ENCODE measurements around the gene EIPR1.
"Not testable (repeated sequence)": the region's sequence is repeated elsewhere in the genome, so short reads cannot be mapped to it uniquely, and the experiment has no call there.

Gene EIPR1

DNA sequence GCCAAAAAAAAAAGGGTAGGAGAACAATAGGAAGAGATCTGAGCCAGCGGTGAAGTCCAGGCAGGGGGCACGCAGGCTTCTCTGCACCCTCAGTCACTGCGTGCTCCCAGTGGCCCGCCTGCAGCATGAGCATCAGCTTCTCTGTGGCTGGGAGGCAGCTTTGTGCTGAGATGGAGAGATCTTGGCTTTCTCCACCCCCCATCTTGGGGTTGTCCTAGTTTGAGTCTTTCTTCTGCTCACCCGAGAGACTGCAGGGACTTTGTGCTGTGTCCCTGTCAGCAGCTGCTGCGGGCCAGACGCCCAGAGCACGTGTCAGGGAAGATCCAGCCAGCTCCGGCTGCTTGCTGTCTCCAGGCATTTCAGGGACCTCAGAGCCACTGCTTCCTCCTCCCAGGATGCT lies 22.2 kb upstream of the EIPR1 start:
- DNase-seq = no peak

DNA sequence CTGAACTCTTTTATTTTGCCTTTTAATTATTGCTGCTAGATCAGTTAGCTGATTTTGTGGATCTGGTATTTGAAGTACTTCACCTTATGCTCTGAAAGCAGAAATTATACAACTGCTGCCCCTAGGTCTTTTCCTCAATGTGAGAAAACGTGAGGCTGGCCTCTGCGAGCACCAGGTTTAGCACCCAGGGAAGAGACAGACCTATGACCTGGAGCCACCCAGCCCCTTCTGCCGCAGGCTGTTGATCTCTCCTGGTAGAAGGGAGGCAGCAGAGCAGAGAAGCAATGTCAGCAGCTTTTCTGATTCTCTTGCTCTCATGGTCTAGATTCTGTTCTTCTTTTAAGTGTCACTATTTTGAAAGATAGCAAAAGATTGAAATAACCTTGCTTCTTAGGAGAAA lies 21.8 kb upstream of the EIPR1 start:
- DNase-seq = no peak

DNA sequence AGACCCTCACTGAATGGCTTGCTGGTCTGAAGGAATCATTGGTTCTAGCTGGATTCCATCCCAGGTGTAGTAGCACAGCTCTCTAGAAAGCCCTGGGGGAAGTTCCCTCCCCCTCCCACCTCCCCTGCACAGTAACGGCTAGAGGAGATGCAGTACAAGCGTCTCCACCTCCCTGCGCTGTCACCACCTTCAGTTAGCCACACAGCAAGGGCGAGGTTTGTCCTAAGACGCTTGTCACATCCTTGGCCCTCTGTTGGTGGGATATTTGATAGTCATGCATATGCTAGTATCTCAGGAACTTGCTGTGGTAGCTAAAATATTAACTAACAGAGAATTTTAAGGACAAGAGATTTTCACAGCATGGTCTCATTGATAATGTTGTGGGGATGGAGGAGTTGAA lies 21.2 kb upstream of the EIPR1 start:
- no peak for DNase-seq

DNA sequence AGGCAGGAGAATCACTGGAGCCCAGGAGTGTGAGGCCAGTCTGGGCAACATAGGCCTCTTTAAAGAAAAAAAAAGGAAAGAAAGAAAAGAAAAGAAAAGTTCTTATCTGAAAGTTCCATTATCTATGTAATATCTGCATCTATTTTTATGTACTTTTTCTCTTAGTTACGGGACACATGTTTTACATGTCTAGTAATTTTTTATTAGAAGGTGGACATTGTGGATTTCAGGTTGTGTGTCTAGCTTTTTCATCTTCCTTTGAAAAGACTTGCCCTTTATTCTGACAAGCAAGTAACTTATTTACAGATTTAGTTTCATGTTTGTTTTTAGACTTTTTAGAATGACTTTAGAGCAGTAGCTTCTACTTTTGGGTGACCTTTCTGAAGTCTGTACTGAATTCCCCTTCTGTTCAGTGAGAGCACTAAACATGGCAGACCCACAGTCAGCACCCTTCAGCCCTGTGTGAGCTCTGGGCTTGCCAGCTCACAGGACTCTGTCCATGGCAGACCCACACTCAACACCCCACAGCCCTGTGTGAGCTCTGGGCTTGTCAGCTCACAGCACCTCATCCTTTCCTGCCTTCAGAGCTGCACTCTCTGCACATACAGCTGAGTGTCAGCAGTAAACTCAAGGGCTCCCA lies 19.4 kb upstream of the EIPR1 start:
- no peak for DNase-seq

DNA sequence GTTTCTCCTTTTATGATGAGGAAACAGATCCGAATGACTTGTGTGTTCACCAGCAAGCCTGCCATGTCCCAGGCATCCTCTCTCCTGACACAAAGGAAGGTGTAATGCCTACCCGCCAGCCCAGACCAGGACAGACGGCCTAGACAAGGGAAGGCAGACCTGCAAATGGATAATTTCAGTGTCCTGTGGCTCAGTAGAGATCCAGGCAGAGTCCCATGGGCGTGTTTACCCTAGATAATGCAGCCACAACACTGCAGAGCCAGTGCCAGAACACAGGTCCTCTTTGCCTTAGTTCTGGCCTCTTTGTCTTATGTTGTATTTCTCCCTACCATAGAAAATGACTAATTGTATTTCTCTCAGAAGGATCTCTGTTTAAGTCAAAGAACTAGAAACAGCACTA lies 14.6 kb upstream of the EIPR1 start:
- no peak for DNase-seq

DNA sequence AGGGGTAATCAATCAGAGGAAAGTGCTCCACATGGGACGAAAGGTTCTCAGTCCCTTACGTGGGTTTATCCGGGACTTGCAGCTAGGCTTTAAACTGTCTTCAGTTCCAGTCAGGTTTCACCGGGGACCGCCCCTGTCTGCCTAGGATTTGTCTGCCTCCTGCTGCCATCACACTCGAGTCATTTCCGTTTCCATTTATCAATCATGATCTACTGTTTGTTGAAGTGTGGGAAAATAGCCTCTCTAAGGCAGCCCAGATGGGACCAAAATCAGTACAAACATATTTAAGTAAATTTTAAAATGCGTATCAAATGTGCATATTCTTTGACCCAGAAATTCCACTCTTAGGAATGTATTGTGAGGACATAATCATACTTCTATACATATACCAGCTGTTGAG lies 12.4 kb upstream of the EIPR1 start:
- no peak for DNase-seq

DNA sequence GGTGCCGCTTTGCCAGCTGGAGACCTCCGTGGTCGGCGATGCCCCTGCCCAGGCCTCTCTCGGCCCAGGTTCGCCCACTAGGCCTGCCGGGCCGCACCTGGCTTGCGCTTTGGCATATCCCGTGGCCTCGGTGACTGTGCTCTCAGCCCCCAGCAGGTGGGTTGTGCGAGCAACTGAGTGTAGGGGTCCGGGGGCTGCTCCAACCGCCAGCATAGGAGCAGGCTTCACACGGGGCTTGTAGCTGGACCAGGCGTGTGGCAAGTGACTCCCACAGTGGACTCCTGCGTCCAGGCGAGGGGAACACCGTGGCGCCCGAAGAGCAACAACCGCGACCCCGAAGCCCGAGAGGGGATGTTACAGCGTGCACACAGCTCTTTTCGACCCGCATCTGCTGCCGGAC lies 11.6 kb upstream of the EIPR1 start:
- no peak for DNase-seq

DNA sequence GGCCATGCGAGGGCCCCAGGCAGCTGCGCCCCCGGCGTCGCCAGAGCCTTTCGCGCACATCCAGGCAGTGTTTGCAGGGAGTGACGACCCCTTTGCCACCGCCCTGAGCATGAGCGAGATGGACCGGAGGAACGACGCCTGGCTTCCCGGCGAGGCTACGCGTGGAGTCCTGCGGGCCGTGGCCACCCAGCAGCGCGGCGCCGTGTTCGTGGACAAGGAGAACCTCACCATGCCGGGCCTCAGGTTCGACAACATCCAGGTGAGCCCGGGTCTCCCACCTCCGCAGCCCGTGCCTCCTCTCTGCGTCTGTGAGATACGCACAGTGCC lies 10.8 kb upstream of the EIPR1 start:
- no peak for DNase-seq

DNA sequence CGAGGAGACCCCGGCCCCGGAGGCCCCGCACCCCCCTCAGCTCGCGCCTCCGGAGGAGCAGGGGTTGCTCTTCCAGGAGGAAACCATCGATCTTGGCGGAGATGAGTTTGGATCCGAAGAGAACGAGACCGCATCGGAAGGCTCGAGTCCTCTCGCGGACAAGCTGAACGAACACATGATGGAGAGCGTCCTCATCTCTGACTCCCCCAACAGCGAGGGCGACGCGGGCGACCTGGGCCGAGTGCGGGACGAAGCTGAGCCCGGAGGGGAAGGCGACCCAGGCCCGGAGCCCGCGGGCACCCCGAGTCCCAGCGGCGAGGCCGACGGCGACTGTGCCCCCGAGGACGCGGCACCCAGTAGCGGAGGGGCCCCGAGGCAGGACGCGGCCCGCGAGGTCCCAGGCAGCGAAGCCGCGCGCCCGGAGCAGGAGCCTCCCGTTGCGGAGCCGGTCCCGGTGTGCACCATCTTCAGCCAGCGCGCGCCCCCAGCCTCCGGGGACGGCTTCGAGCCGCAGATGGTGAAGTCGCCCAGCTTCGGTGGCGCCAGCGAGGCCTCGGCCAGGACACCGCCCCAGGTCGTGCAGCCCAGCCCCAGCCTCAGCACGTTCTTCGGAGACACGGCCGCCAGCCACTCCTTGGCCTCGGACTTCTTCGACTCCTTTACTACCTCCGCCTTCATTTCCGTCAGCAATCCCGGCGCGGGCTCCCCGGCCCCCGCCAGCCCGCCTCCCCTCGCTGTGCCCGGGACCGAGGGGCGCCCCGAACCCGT lies 10.2 kb upstream of the EIPR1 start:
- DNase-seq = no peak

DNA sequence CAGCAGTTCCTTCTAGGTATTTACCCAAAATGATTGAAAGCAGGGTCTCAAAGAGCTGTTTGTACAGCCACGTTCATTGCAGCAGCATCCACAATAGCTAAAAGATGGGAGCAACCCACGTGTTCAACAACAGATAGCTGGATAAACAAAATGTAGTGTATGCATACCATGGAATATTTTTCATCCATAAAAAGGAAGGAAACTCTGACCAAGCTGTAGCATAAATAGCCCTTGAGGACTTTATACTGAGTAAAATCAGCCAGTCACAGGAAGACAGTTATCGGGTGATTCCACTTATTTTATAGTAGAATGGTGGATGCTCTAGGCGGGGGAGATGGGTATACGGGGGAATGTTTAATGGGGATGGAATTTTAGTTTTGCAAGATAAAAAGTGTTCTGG lies 9.4 kb upstream of the EIPR1 start:
- DNase-seq = no peak

DNA sequence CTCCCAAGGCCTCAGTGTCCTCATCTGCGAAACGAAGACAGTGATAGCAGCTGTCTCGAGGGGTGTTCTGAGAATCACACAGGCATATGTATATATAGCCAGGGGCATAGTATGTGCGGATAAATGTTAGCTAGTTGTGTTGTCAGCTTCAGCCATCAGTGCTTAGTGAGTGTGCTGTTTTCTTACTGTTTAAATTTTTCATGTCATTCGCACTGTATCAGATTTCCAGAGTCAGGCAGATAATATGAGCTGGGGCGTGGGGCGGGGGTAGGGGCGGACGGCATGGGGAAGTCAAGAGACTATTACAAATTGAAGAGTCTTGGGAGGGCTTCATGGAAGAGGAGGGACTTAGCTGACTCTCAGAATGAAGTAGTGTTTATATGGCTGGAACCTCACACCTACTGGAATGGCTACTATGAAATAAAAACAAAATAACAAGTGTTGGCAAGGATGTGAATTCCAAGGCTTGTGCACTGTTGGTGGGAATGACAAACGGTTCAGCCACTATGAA lies 8.9 kb upstream of the EIPR1 start:
- no peak for DNase-seq

DNA sequence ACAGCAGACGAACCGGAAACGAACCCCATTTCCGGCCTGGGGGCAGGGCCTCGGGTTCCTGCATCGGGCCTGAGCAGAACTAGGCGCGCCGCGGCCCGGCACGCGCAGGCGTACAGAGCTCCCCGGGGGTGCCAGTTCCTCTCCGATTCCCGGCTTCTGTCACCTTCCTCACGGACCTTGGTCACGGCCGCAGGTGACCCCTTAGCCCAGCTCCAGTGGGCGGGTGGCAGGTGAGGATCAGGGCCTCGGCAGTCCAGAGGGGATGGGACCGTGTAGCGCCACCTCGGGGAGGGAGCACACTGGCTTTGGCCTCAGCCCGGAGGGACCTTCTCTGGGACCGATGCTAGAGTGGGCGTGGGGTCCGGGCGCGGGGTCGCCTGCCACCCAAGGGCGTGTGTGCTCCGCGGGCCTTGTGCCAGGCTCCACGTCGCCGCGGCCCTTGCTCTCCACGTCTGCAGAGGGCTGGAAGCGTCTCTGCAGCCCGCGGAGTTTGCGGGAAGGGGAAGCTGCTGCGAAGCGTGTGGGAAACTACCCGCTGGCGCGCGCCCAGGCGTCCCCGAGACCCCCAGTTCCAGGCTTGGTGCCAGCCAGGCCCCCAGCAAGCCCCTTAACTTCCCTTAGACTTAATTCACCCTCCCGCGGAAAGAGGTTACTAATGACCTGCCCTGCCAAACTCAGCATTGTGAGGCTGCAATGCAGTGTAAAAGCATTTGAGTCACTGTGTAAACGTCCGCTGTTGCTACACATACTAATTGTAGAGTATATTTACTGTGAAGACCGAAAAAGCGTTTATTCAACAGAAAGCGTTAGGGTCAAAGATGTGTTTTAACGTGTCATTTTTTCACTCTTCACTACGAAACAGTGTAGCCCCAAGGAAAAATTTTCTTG lies 2.3 kb upstream of the EIPR1 start, which contains the start of gene TRAPPC12:
TRAPPC12 (plus strand) TSS at position 48 of the 888 bp plus-strand sequence. CDS start 7,930 bp downstream, outside the sequence.
- peak; percentile 95 for DNase-seq

DNA sequence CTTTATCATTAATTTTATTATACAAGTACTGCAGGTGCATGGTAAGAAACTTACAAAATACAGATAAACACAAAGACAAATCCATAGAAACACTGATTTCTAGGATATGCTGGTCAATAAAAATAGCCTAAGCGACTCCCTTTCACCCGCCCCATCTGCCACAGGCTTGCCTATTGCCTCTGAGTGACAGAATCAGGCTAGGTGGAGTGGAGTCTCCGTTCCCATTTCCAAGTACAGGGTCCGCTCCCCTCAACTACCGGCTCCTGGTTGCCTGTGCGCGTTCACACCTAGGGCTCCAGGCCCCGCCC lies 1.7 kb upstream of the EIPR1 start:
- DNase-seq = no peak

DNA sequence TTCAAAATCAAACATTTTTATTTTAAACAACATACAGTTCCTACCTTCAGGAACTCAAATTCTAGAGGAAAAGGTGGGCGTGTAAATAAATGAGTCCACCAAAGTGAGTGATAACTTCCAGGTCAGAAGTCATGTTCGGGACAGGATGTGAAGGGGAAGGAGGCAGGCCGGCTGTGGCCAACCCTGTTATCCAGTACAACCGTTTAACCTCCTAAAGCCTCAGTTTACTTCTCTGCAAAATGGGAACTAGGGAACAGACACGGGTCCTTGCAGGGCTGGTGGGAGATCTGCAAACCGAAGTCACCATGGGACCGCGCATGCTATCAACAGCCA lies 373 bp downstream of the EIPR1 start:
- peak; percentile 52 for DNase-seq

DNA sequence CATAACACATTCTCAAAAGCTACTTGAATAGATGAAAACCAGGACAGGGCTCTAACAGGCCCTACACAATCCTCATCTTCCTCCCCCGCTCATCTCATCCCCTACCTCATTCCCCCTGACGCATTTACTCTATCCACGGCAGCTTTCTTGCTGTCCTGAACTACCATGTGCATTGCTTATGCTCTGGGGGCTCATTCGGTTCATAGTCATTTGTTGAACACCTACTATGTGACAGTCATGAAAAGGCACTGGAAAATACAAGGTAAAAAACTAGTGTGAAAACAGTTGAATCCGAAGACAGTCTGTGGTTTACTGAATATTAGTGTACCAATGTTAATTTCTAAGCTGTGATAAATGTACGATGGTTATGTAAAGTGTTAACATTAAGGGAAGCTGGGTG lies 797 bp downstream of the EIPR1 start:
- no peak for DNase-seq

DNA sequence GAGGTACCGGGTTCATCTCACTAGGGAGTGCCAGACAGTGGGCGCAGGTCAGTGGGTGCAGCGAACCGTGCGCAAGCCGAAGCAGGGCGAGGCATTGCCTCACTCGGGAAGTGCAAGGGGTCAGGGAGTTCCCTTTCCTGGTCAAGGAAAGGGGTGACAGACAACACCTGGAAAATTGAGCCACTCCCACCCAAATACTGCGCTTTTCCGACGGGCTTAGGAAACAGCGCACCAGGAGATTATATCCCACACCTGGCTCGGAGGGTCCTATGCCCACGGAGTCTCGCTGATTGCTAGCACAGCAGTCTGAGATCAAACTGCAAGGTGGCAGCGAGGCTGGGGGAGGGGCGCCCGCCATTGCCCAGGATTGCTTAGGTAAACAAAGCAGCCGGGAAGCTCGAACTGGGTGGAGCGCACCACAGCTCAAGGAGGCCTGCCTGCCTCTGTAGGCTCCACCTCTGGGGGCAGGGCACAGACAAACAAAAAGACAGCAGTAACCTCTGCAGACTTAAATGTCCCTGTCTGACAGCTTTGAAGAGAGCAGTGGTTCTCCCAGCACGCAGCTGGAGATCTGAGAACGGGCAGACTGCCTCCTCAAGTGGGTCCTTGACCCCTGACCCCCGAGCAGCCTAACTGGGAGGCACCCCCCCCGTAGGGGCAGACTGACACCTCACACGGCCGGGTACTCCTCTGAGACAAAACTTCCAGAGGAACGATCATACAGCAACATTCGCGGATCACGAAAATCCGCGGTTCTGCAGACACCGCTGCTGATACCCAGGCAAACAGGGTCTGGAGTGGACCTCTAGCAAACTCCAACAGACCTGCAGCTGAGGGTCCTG lies 8.1 kb downstream of the EIPR1 start:
- DNase-seq = not testable (repeated sequence)

DNA sequence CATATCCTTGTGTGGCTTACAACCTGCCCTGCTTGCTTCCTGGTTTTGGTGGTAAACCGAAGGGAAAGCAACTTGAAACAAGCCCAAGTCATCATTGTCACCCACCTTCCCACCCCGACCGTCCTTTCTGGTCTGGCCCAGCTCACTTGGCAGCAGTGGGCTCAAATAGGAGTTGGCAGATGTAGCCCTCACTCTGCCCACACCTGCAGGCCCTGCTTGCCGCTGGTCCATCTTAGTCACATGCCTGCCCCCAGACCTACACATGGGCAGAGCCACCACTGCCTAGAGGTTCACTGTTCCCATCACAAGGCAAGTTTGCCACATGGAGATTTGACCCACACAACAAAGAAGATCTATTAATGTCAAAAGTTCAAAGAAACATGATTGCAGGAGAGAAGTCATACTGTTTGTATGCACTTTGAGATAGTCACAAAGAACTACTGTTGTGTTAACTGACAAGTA lies 9.3 kb downstream of the EIPR1 start:
- no peak for DNase-seq

DNA sequence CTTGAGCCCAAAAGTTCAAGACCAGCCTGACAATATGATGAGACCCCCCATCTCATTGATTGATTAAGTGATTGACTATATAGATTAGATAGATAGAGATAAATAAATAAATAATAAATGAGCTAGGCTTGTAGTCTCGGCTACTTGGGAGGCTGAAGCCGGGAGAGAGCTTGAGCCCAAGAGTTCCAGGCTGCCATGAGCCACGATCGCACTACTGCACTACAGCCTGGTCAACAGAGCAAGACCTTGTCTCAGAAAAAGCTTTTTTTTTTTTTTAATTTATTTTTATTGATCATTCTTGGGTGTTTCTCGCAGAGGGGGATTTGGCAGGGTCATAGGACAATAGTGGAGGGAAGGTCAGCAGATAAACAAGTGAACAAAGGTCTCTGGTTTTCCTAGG lies 12.4 kb downstream of the EIPR1 start:
- DNase-seq = no peak

DNA sequence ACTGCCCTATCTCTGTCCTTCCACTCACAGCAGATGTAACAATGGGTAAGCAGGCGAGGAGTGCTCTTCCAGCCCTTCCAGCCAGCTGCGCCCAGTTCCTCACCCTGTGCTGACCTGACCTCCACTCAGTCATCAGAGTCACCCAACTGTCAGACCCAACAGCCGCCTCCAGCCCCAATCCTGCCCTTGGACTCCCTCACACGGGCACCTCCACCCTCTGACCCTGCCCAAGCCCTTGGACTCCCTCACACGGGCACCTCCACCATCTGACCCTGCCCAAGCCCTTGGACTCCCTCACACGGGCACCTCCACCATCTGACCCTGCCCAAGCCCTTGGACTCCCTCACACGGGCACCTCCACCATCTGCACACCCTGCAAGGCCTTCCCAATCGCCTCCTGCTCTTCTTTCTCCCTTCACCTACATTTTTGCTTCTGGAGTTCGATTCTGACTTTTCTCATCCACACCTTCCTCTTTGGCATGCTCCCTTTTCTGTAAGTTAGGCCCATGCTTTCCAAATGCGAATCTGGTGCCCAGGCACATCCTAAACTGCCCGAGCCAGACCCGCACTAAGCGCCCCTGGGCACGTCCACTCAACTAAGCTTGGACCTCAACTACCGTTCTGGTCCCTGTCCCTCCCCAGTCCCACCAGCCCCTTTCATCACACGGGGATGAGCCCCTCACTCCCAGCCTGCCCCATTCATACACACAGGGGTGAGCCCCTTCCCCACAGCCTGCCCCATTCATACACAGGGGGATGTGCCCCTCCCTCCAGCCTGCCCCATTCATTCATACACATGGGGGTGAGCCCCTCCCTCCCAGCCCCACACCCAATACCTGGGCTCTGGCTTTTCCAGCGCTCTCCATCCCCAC lies 15.9 kb downstream of the EIPR1 start:
- DNase-seq = no peak

DNA sequence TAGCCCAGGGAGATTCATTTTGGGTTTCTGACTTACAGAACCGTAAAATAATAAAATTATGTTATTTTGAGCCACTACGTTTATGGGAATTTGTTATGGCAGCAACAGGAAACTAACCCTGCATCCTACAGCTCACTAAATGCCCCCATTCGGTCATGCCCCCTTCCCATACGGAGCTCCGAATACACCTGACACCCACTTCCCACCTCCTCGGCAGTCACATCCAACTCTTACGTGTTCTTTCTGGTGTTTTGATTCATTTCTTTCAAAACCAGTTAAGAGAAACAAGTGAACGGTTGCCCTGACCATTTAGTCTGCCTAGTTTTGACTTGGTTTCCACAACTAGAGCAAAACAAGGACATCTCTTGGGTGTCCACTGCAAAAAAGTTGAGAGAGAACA lies 19.7 kb downstream of the EIPR1 start:
- DNase-seq = no peak

DNA sequence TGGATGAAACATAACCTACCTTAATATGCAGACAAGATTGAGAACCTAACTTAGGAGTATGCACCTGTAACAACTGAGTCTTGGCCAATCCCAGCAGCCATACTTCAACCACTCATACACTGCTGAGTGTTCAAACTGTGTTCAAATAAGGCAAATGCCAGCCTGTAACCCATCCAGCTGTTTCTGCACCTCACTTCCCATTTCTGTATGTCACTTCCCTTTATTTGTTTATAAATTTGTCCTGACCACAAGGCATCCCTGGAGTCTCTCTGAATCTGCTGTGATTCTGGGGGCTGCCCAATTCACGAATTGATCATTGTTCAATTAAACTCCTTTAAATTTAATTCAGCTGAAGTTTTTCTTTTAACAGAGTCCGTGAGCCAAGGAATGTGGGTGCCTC lies 20.2 kb downstream of the EIPR1 start:
- DNase-seq = not testable (repeated sequence)

DNA sequence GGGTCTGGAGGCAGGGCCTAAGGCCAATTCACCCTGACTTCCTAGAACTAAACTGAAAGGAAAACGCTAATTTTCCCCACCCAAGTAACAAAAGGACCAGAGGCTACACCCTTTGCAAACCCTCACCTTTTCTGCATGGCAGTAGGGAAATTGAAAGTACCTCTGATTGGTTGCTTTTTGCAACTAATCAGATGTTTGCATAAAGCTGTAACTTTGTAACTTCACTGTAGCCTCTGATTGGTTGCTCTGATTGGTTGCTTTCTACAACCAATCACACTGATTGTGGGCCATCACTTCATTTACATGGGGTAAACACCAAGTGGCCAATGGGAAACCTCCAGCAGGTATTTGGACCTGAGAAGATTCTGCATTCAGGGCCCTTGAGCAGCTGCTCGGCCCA lies 20.8 kb downstream of the EIPR1 start:
- DNase-seq = no peak
